Erythroblast (primary cell): ENCODE data around the gene RTN4R.
A peak's percentile ranks its signal among the peaks of the same experiment; 100 is the strongest.

Experiments
- DNase-seq, 2 experiments: peaks; one replicate each; lab custom pipeline; 2025; lab: John Stamatoyannopoulos, UW
- GATA1 ChIP-seq: IDR thresholded peaks from 2 replicates; pipeline ENCODE4 v1.6.1; 2011; ENCODE audit warnings: low read depth, mild to moderate bottlenecking, control low read depth, low read length, moderate library complexity
- POLR2A ChIP-seq: IDR thresholded peaks from 2 replicates; pipeline ENCODE4 v1.6.1; 2011; ENCODE audit warnings: mild to moderate bottlenecking, low read length

Gene RTN4R

DNA sequence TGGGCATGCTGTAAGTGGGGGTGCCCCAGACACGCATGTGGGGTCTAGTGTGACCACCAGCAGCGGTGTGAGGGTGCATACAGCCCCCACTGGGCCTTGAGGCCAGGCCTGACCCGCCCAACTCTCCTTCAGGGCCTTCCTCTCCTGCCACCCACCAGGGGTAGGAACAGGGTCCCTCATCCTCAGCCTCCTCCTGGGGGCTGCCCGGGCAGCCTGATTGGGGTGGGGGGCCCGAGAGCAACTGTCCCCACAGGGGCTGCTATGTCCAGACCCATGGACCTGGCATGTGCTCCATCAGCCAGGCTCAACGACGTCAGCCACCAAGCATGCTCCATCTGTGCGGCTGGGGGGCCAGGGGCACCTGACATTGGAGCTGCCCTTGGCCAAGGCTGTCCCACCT lies 27.2 kb downstream of the RTN4R start:
- DNase-seq, result no peak
- TF ChIP-seq POLR2A, result no peak

DNA sequence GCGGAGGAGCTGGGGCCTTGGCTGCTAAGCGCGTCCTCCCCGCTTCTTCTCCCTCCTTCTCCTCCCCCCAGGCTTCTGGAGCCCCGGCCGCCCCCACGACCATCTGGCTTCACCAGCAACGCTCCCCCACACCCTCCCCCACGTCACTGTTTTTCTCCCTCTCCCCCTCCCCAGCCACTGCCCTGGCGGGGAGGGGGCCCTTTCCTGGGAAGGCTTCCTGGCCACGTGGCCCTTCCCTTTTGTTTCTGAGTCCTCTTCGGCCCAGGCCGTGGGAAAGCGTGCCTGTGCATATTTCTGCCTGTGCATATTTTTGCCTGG lies 27.7 kb downstream of the RTN4R start:
- no peak for DNase-seq
- TF ChIP-seq GATA1 (no peak), POLR2A (no peak)

DNA sequence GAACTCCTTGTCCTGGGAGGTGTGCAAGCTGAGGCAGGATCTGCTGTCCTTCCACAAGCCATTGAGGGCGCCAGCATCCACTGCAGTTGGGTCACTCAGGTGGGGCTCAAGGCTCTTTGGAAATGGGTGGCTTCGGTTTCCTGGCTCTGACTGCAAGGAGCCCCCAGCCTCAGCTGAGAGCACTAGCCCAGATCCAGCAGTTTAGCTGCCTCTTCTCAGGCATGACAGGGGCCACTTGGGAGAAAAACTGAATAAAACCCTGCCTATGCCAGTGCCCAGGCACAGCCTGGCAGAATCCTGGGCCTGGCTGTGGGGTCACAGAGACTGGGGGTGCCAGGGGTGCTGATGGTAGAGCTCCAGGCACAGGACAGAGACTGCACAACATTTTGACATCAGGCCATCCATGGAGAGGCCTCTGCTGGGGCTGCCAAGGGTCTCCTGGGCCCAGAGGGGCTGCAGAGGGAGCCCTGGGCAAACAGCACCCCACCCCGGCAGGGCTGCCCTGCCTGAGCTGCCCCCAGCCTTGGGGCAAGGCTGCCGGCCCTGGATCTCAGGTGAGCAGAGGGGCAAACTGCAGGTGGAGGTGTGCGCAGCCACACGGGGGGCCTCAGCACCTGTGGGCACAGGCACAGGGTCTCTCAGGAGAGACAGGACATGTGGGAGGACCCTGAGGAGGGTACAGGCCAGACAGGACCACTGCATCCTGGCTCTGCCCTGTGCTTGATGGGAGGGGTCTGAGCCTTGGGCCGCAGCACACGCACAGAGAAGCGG lies 28.3 kb downstream of the RTN4R start:
- TF ChIP-seq POLR2A (no peak), GATA1 (no peak)
- DNase-seq, result no peak

DNA sequence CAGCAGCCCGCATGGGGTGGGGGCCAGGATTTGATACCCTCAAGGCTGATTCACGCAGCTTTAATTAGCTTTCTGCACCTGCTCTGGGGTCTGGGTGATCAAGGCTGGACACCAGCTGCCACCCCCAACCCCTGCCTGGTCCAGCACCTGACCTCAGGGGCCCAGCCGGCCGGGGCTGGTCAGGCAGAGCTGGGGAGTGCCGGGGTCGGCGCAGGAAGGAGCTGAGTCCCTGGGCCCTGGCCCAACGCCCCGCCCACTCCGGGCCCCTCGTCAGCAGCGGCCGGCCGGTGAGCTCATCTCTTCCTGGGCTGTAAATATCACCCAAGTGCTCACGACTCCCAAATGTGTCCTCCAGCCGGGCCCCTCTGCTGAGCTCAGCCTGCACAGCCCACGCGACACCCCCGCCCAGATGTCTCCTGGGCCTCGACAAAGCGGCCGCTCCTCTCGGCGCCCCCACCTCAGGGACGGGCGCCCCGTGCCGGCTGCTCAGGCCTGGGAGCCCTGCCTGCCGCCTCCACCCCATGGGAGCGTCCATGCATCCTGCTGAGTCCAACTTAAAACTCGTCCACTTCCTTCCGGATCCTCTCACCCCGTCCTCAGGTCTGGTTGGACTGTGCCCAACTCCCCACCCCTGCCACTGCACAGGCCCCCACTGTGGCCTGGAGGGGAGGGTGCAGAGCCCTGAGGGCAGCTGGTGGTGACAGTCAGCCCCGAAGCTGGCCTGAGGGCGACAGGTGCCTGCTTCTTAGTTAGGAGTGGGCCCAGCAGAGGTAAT lies 29.0 kb downstream of the RTN4R start:
- TF ChIP-seq POLR2A (no peak), GATA1 (no peak)
- no peak for DNase-seq

DNA sequence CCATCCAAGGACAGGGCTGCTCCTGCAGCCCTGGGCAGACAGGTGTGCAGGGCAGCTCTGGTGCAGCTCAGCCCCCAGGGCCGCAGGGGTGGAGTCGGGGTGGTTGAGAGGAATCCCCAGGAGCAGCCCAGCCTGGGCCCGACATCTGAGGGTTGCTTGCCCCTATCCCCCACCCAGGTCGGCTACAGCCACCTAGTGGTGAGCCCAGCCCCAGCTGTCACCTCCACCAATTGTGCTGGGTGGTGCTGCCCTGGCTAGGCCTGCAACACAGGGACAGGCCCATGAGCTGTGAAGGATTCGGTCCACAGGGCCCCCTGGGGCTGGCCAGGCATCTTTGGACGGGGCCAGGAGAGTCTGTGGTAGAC lies 29.6 kb downstream of the RTN4R start:
- no peak for TF ChIP-seq GATA1
- TF ChIP-seq POLR2A, result no peak
- DNase-seq, result peak; percentile 28 to 32

DNA sequence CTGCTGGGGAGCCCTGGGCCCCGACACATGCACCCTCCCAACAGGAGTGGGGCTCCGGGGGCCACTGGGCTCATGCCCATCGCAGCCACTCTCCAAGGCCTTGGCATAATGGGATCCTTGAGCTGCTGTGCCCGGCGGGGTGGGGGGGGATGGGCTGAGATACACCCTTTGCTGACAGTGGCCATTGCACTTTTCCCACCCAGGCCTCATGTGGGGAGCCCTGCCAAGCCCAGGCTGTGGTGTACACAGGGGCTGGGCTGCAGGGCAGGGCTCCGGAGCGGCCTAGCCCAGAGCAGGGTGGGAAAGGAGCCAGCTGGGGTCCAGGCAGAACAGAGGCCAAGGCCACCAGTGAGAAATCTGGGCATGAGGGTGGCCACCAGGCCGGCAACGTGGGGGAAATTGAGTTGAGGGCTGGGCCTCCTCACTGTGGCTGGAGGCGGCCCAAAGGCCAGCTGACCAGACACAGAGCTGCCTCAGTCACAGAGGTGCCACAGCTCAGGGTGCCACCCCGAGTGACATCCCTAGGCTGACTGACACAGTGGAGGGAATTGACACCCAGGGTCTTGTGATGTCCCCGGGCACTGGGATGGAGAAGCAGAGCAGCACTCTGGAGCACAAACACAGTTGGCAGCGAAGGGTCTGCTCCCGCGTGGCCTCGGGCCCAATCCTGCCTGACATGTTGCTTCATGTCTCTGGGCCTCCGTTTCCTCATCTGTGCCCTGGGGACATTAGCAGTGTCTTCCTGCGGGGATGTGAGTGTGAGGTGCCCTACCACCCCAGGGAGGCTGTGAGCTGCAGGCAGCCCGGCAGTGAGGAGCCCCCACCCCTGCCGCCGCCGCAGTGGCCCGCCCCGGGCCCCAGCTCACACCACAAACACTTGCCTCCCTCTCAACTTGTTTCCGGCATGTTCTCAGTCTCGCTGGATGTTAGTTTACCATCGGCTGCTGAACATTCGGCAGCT lies 30.4 kb downstream of the RTN4R start:
- no peak for DNase-seq
- TF ChIP-seq POLR2A (no peak), GATA1 (no peak)

DNA sequence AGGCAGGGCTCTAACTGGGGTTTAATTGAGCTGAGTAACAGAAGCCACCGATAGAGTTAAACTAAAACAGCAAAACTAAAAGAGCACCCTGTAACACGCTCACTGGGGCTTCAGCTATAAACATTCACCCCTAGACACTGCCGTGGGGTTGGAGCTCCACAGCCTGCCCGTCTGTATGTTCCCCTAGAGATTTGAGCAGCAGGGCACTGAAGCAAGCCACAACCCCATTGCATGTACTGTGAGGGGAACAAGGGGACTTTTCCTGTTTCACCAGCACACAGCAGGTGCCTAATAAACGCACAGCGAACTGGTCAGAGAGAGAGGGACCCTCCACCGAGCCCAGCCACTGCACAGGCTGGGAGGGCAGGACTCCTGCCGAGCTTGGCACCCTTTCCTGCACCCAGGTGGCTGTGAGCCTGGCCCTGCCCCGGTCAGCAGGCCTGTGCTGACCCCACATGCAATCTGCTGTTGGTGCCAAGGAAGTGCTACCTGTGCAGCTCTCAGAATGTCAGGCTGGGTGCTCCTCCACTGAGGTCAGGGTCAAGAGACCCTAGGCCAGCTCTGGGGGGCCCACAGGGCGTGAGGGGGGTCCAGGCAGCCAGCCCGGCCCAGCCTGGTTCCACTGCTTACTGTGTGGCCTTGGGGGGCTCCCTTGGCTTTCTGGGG lies 31.9 kb downstream of the RTN4R start:
- DNase-seq, result no peak
- TF ChIP-seq GATA1 (no peak), POLR2A (no peak)

DNA sequence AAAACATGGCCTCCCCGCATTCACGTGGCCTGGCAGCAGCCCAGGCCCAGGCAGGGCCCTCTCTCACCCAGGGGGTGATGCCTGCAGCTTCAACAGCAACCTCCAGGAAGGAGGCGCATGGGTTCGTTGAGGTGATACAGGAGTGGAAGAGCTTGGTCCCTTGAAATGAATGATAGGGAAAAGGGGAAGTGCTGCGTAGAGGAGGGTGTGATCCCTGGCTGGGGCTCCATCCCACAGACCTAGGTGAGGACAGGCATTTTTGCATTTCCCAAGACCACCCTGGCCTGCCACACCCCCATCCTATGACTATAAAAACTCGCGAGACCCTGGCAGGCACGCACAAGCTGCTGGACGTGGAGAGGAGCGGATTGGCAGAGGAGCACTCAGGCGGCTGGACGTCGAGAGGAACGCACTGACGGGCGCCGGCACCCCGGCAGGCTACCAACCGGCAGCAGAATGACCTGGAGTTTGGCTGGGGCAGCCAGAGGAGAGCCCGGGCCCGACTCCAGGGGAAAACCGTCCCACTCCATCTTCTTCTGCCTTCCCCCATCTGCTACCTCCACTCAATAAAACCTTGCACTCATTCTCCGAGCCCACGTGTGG lies 32.6 kb downstream of the RTN4R start:
- TF ChIP-seq GATA1 (no peak), POLR2A (no peak)
- DNase-seq, result no peak

DNA sequence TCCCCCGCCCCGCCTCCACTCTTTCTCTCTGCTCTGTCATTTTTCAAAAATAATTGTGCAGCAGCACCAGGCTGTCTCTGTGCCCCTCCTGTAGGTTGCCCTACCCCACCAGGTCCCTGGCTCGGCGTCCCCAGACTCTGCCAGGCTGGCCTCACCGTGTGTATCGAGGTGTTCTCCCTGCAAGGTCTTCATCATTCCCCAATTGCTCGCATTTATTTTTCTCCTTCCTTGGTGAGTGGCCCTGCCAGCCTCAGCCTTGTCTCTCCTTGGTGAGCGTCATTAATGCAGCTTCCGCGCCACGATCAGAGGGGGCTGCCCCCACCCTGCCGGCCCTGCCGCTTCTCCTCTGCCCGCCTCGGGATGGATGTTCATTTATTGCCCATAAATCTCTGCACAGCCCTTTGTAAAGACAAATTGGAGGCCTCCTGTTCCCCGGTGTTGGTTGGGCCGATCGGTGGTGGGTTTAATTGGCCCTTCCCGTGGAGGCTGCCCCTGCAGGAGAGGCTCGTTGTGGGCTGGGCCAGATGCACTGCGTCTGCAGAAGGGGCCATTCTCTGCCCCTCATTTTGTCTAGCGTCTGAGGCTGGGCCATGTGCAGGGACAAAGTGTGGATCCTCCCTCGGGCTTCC lies 33.2 kb downstream of the RTN4R start:
- TF ChIP-seq GATA1 (no peak), POLR2A (no peak)
- DNase-seq, result no peak

DNA sequence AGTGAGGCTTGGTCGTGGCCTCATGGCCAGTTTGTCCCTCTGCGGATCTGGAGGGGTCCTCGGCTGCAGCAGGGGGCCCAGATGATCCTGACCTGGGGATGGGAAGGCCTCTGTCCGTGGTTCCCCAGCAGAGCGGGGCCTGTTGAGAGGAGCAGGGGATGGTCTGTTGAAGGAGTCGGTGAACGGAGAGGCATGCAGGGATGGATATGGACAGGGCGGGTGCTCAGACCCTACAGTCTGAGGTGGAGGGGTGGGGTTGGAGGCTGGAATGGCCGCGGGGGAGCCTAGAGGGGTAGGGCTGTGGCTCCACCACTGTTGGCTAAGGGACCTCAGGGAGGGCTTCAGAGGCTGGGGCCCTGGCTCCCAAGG lies 33.8 kb downstream of the RTN4R start:
- no peak for TF ChIP-seq GATA1
- no peak for DNase-seq

DNA sequence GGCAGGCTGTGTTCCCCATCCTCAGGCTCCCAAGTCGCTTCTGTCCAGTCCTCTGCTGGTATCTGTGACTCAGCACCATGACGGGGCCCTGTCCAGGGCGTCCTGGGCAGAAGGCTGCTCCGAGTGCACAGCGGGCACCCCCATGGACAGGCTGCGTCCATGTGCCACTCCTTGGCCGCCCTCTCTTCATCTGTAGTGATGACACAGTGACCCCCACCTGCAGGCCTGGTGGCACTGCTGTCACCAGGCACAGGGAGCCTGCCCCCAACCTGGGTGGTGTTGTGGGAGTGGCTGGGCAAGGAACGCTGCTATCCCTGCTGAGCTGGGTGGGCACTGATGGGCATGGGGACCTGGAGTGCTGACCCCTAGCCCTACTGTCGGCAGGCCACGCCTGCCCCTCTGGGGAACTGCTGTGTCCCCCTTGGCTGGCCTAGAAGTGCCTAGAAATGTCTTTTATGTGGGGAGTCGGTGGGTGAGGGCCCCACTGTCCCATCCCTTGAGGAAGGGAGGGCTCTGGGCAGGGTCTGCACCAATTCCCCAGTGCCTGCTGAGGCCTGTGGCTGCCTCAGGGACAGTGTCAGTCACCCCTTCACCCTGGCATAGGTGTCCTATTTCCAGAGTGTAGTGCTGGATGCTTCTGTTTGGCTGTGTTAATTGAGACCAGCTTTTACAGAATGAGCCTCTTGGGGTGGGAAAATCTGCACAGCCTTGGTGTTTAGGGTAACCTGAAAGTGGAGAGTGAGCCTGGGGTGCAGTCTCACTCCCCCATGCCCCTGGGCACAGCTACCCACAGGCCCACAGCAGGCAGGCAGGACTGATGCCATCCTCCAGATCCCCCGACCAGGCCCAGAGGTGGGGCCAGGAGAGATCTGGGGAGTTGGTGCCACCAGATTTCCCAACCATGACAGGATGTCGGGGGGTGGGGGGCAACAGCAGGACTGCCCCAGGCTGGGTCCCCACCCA lies 34.5 kb downstream of the RTN4R start:
- no peak for TF ChIP-seq POLR2A
- no peak for TF ChIP-seq GATA1

DNA sequence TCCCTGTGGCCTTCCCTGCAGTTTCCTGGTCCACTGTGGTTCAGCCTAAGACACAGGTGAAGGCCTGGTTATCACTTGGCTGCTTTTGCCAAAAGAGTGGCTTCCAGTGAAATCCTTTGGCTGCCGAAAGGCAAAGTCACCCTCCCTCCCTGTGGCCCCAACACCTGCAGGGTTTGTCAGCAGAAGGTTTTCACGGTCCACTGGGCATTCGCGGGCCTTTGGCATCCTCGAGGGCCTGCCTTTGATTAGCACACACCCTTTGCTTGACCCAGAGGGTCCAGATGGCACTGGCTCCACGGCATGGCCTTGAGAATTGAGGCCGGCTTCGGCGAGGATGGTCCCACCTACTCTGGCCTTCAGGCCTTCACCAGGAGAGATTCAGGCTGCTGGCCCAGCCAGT lies 35.3 kb downstream of the RTN4R start:
- no peak for DNase-seq
- no peak for TF ChIP-seq GATA1
- TF ChIP-seq POLR2A, result no peak

More for the DNA sequence above, 34.5 kb downstream of the RTN4R start:
- no peak for DNase-seq
